GM23338 (cell line): Measurements from ENCODE around the gene STXBP5. TPM values are rescaled to one million over a fixed set of nuclear protein-coding genes. Genes with fewer than 3 reads are reported as not detected.

ENCODE experiments used
- ATAC-seq: fragments of 200-7000 bp; cut with Tn5 transposase; 3 replicates; pipeline ENCODE4 v1.9.1; 2020
- DNase-seq: peaks from one replicate; pipeline ENCODE4 v3.0.0-alpha.2; 2015; ENCODE audit warnings: low spot score
- H2AFZ ChIP-seq: fragments of 200-600 bp; sonication (generic); 2 replicates; pipeline ENCODE4 v1.8.0; 2016; ENCODE audit warnings: antibody characterized with exemption, mild to moderate bottlenecking, moderate library complexity
- H3F3A ChIP-seq: fragments of 200-600 bp; sonication (generic); replicated peaks from 2 replicates; pipeline ENCODE4 v1.8.0; 2017; ENCODE audit warnings: antibody characterized with exemption, mixed run types, low read depth
- H3K27ac ChIP-seq: fragments of 200-600 bp; sonication (generic); 2 replicates; pipeline ENCODE4 v1.6.1; 2016; ENCODE audit warnings: low read depth
- H3K27me3 ChIP-seq: fragments of 200-600 bp; sonication (generic); 2 replicates; pipeline ENCODE4 v1.8.0; 2016; ENCODE audit warnings: mild to moderate bottlenecking, mixed run types, moderate library complexity; ENCODE audit not compliant: insufficient read depth
- H3K36me3 ChIP-seq: fragments of 200-600 bp; sonication (generic); 2 replicates; pipeline ENCODE4 v1.8.0; 2016; ENCODE audit warnings: mild to moderate bottlenecking; ENCODE audit not compliant: insufficient read depth
- H3K4me1 ChIP-seq: fragments of 200-600 bp; sonication (generic); 2 replicates; pipeline ENCODE4 v1.8.0; 2016; ENCODE audit warnings: mild to moderate bottlenecking, moderate library complexity; ENCODE audit not compliant: insufficient read depth
- H3K4me2 ChIP-seq: fragments of 200-600 bp; sonication (generic); 2 replicates; pipeline ENCODE4 v1.7.1; 2017; ENCODE audit warnings: mixed run types
- H3K4me3 ChIP-seq: fragments of 200-600 bp; sonication (generic); 2 replicates; pipeline ENCODE4 v1.6.1; 2016; ENCODE audit warnings: mixed run types
- H3K79me2 ChIP-seq: fragments of 200-600 bp; sonication (generic); replicated peaks from 2 replicates; pipeline ENCODE4 v1.8.0; 2017; ENCODE audit warnings: mild to moderate bottlenecking; ENCODE audit not compliant: insufficient read depth
- H3K9me2 ChIP-seq: fragments of 200-600 bp; sonication (generic); 2 replicates; pipeline ENCODE4 v1.8.0; 2017; ENCODE audit not compliant: insufficient read depth
- H4K20me1 ChIP-seq: fragments of 200-600 bp; sonication (generic); replicated peaks from 2 replicates; pipeline ENCODE4 v1.8.0; 2017; ENCODE audit warnings: mild to moderate bottlenecking; ENCODE audit not compliant: insufficient read depth
- H3K27ac Mint-ChIP-seq: 2 replicates; pipeline ENCODE4 v1.8.0; 2020; ENCODE audit warnings: inconsistent platforms, mild to moderate bottlenecking, moderate library complexity, mixed read lengths
- H3K27me3 Mint-ChIP-seq: 3 replicates; pipeline ENCODE4 v1.8.0; 2022; ENCODE audit warnings: low read depth, mild to moderate bottlenecking, moderate library complexity, mixed read lengths, inconsistent platforms; ENCODE audit not compliant: insufficient read depth, poor library complexity
- H3K36me3 Mint-ChIP-seq: 3 replicates; pipeline ENCODE4 v1.8.0; 2021; ENCODE audit warnings: low read depth, mild to moderate bottlenecking, inconsistent platforms, moderate library complexity, mixed read lengths
- H3K4me1 Mint-ChIP-seq: 3 replicates; pipeline ENCODE4 v1.8.0; 2020; ENCODE audit warnings: mild to moderate bottlenecking, inconsistent platforms, mixed read lengths
- H3K4me3 Mint-ChIP-seq: 3 replicates; pipeline ENCODE4 v1.8.0; 2021; ENCODE audit warnings: moderate library complexity, mild to moderate bottlenecking, inconsistent platforms, mixed read lengths
- H3K9me3 Mint-ChIP-seq: 3 replicates; pipeline ENCODE4 v1.8.0; 2020; ENCODE audit warnings: moderate library complexity, mild to moderate bottlenecking, inconsistent platforms, mixed read lengths
- CREB1 ChIP-seq: fragments of 250-450 bp; sonication (Bioruptor Pico); IDR thresholded peaks from 2 replicates; pipeline ENCODE4 v1.5.0; 2020; ENCODE audit warnings: low read depth, mild to moderate bottlenecking, moderate library complexity
- ETS1 ChIP-seq: IDR thresholded peaks from 2 replicates; pipeline ENCODE4 v1.6.1; 2016; ENCODE audit warnings: antibody characterized with exemption
- EZH2 ChIP-seq: fragments of 200-600 bp; sonication (generic); IDR thresholded peaks from one replicate; pipeline ENCODE4 v1.8.0; 2017; ENCODE audit warnings: antibody characterized with exemption, mild to moderate bottlenecking, low read depth; ENCODE audit not compliant: unreplicated experiment
- EZH2phosphoT487 ChIP-seq: fragments of 200-600 bp; sonication (generic); IDR thresholded peaks from one replicate; pipeline ENCODE4 v1.8.1; 2018; ENCODE audit warnings: antibody characterized with exemption; ENCODE audit not compliant: unreplicated experiment
- JUNB ChIP-seq: IDR thresholded peaks from one replicate; pipeline ENCODE4 v1.6.1; 2016; ENCODE audit warnings: antibody characterized with exemption; ENCODE audit not compliant: unreplicated experiment
- NANOG ChIP-seq: IDR thresholded peaks from 2 replicates; pipeline ENCODE4 v1.6.1; 2016; ENCODE audit warnings: antibody characterized with exemption, borderline replicate concordance
- POLR2AphosphoS5 ChIP-seq: IDR thresholded peaks from 2 replicates; pipeline ENCODE4 v1.6.1; 2016; ENCODE audit warnings: antibody characterized with exemption, low read depth
- STAT1 ChIP-seq: IDR thresholded peaks from one replicate; pipeline ENCODE4 v1.6.1; 2016; ENCODE audit warnings: antibody characterized with exemption; ENCODE audit not compliant: unreplicated experiment
- ZNF331 ChIP-seq: fragments of 250-450 bp; sonication (Bioruptor Pico); IDR thresholded peaks from 2 replicates; pipeline ENCODE4 v1.5.0; 2020; ENCODE audit warnings: low read depth, mild to moderate bottlenecking, moderate library complexity
- ZNF462 ChIP-seq: fragments of 250-450 bp; sonication (Bioruptor Pico); IDR thresholded peaks from 2 replicates; pipeline ENCODE4 v1.5.0; 2020; ENCODE audit warnings: mild to moderate bottlenecking, moderate library complexity
- polyA plus RNA-seq: library from polyadenylated mRNA; unstranded; fragments of >200 nt; fragmentation: Nextera tagmentation; extraction: Ambion mirVana; gene quantifications from 2 replicates; pipeline ENCODE4 v1.2.1, GENCODE V29; 2016
- total RNA-seq: library from RNA; depleted of rRNA; stranded (reverse); fragments of >200 nt; shearing (Covaris generic); gene quantifications from 2 replicates; pipeline ENCODE4 v1.2.3, GENCODE V29; 2014
- TF ChIP-seq, protein P1 (sequence below), 2 experiments: fragments of 200-600 bp in 1 of 2; sonication (generic) in 1 of 2; conservative IDR thresholded peaks; 2 replicates each; pipeline versions ENCODE4 v1.5.1 to v1.6.1; 2016 to 2017; ENCODE audit warnings: antibody characterized with exemption in 2 of 2, low read depth in 2 of 2, mild to moderate bottlenecking in 2 of 2, moderate library complexity in 1 of 2

The STXBP5 gene
- total and polyA plus RNA-seq, 2 experiments from 2014 or later: 3.9 to 17.8 TPM

- no peaks in the 10 kb centered on the region for H3K36me3 Mint-ChIP-seq
- H3K36me3 ChIP-seq: no peaks in the 10 kb centered on the region
- no peak for DNase-seq
- H3K4me3 ChIP-seq: no peak overlapping the region
- no peaks in the 10 kb centered on the region for H3K79me2 ChIP-seq
- H3K4me1 ChIP-seq: no peaks in the 10 kb centered on the region
- no peaks in the 10 kb centered on the region for H3K27me3 ChIP-seq
- H3F3A ChIP-seq: no peaks in the 10 kb centered on the region
- TF ChIP-seq EZH2phosphoT487: no peak
- no peak for TF ChIP-seq NANOG
- no peaks in the 10 kb centered on the region; the same call in 2 of the 3 replicates for H3K9me3 Mint-ChIP-seq
- H3K27ac ChIP-seq: no peak overlapping the region
- no peaks in the 10 kb centered on the region for H4K20me1 ChIP-seq
- no peak for ATAC-seq
- H3K9me2 ChIP-seq: no peaks in the 10 kb centered on the region
- no peak overlapping the region for H3K27ac Mint-ChIP-seq
- H3K27me3 Mint-ChIP-seq: peaks cover 2% of the 10 kb centered on the region
- H3K4me1 Mint-ChIP-seq: no peaks in the 10 kb centered on the region
- H3K4me3 Mint-ChIP-seq: no peak overlapping the region
- no peak overlapping the region for H3K4me2 ChIP-seq
- no peak overlapping the region for H2AFZ ChIP-seq
Measured at GRCh38 chr6:147195987-147196386, 8.2 kb upstream of the STXBP5 start.

- ATAC-seq (no peak), DNase-seq (no peak)
- Histone ChIP-seq H3K79me2 (peaks cover 11% of the 10 kb centered on the region), H3K27ac (no peak overlapping the region), H3K4me1 (peaks cover 8% of the 10 kb centered on the region), H4K20me1 (peaks cover 4% of the 10 kb centered on the region), H3K36me3 (no peaks in the 10 kb centered on the region), H3F3A (no peaks in the 10 kb centered on the region), H2AFZ (no peak overlapping the region), H3K9me2 (no peaks in the 10 kb centered on the region), H3K27me3 (0 out of 2 replicates have a peak, but pooled peaks cover 6% of the 10 kb centered on the region), H3K4me2 (no peak overlapping the region), H3K4me3 (no peak overlapping the region)
- Mint-ChIP-seq H3K27me3 (peaks cover 5% of the 10 kb centered on the region), H3K4me3 (no peak overlapping the region), H3K4me1 (peaks cover 7% of the 10 kb centered on the region; the same call in 2 of the 3 replicates), H3K36me3 (no peaks in the 10 kb centered on the region), H3K27ac (no peak overlapping the region), H3K9me3 (no peaks in the 10 kb centered on the region; the same call in 2 of the 3 replicates)
- TF ChIP-seq ETS1 (no peak), EZH2phosphoT487 (no peak), JUNB (no peak), CREB1 (CRISPR knock-in tag) (no peak), STAT1 (no peak), EZH2 (no peak), ZNF462 (no peak), NANOG (no peak), ZNF331 (CRISPR knock-in tag) (no peak), POLR2AphosphoS5 (no peak)
- TF ChIP-seq, protein P1, sequence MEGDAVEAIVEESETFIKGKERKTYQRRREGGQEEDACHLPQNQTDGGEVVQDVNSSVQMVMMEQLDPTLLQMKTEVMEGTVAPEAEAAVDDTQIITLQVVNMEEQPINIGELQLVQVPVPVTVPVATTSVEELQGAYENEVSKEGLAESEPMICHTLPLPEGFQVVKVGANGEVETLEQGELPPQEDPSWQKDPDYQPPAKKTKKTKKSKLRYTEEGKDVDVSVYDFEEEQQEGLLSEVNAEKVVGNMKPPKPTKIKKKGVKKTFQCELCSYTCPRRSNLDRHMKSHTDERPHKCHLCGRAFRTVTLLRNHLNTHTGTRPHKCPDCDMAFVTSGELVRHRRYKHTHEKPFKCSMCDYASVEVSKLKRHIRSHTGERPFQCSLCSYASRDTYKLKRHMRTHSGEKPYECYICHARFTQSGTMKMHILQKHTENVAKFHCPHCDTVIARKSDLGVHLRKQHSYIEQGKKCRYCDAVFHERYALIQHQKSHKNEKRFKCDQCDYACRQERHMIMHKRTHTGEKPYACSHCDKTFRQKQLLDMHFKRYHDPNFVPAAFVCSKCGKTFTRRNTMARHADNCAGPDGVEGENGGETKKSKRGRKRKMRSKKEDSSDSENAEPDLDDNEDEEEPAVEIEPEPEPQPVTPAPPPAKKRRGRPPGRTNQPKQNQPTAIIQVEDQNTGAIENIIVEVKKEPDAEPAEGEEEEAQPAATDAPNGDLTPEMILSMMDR (conservative IDR thresholded peaks at IDR 0.05; ENCODE audit: low read depth in 2 of 2): no peak
Measured at GRCh38 chr6:147200711-147201110, 3.5 kb upstream of the STXBP5 start.
